ENCODE measurements around the gene SCN4A.

DNA sequence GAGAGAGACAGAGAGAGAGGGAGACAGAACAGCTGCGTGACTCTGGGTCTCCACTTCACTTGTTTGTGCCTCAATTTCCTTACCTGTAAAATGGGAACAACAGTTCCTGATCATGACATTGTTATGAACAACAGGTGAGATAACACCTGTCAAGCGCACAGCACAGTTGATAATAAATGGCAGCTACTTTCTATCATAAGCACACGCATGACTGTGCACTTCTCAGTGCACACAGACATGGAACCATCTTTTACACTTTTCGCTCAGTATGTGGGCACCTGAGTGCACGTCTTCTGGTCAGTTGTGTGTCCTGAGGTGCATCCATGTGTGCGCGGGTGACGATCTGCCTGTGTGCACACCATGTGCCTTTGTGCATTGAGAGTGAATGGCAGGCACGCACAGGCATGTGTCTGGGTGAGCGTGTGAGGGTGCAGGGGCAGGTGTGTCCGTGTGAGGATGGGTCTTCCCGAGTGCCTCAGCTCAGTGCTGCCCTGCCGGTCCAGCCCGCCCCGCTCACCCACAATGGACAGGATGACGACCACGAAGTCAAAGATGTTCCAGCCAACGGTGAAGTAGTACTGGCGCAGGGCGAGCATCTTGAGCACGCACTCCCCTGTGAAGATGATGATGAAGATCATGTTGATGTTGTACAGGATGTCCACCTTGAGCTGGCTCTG, 30.3 kb downstream of the SCN4A start:
- TF ChIP-seq CTCF (IDR thresholded peaks at IDR 0.05), result no peak
- no peak for TF ChIP-seq EZH2phosphoT487 (IDR thresholded peaks at IDR 0.05)
- no peak for TF ChIP-seq EZH2 (IDR thresholded peaks at IDR 0.05)

Data from neural progenitor cell (in vitro differentiated cells).